MM.1S (cell line): ENCODE data around the gene DVL1.

Experiments
- CTCF ChIP-seq: fragments of 300-600 bp; sonication (generic); IDR thresholded peaks from 2 replicates; pipeline ENCODE4 v1.5.1; 2016; ENCODE audit warnings: antibody characterized with exemption, low read length, mixed read lengths
- EZH2 ChIP-seq: fragments of 300-600 bp; sonication (generic); optimal IDR thresholded peaks from 2 replicates; pipeline ENCODE3; 2017; ENCODE audit warnings: low read depth, mild to moderate bottlenecking, antibody characterized with exemption, low read length, mixed read lengths
- EZH2phosphoT487 ChIP-seq: fragments of 300-600 bp; sonication (generic); IDR thresholded peaks from 2 replicates; pipeline ENCODE4 v1.6.1; 2018; ENCODE audit warnings: antibody characterized with exemption, low read length

GRCh38 chr1:1291548-1292441, 57.4 kb downstream of the DVL1 start:
- TF ChIP-seq EZH2 (no peak), CTCF (peak; percentile 74), EZH2phosphoT487 (no peak)
